Measurements from ENCODE around the gene EIF2B4.
A peak's percentile ranks its signal among the peaks of the same experiment; 100 is the strongest.
"Not testable (repeated sequence)": the region's sequence is repeated elsewhere in the genome, so short reads cannot be mapped to it uniquely, and the experiment has no call there.

The EIF2B4 gene

GRCh38 chr2:27369471-27370025 lies 590 bp downstream of the EIF2B4 start:
- Mint-ChIP-seq H3K4me3 (peak overlapping the region; percentile 94), H3K9me3 (no peaks in the 10 kb centered on the region), H3K27ac (peak overlapping the region; percentile 96), H3K4me1 (ENCODE audit: low read depth) (peaks cover 50% of the 10 kb centered on the region), H3K36me3 (ENCODE audit: low read depth) (peaks cover 90% of the 10 kb centered on the region), H3K27me3 (no peaks in the 10 kb centered on the region)
- DNase-seq, result no peak

GRCh38 chr2:27363933-27364332 lies 6.2 kb downstream of the EIF2B4 start:
- Mint-ChIP-seq H3K27me3 (no peaks in the 10 kb centered on the region), H3K4me3 (no peak overlapping the region), H3K27ac (peak overlapping the region; percentile 31), H3K36me3 (ENCODE audit: low read depth) (peaks cover 73% of the 10 kb centered on the region), H3K9me3 (no peaks in the 10 kb centered on the region), H3K4me1 (ENCODE audit: low read depth) (peaks cover 24% of the 10 kb centered on the region)
- DNase-seq, result no peak

- Mint-ChIP-seq H3K36me3 (ENCODE audit: low read depth) (peaks cover 73% of the 10 kb centered on the region), H3K4me3 (no peak overlapping the region), H3K9me3 (no peaks in the 10 kb centered on the region), H3K27me3 (no peaks in the 10 kb centered on the region), H3K27ac (peak overlapping the region; percentile 23), H3K4me1 (ENCODE audit: low read depth) (peaks cover 24% of the 10 kb centered on the region)
- DNase-seq, result no peak
These were observed 7.3 kb downstream of the EIF2B4 start for GRCh38 chr2:27362678-27363420.

GRCh38 chr2:27356382-27357181 lies 13.6 kb downstream of the EIF2B4 start, which contains the start of gene GTF3C2:
GTF3C2 (minus strand) TSS chr2:27356764; CDS start chr2:27343554, 13,210 bp downstream.
- Mint-ChIP-seq H3K27ac (peak within 1 kb of the TSS; percentile 98), H3K4me3 (peak within 1 kb of the TSS; percentile 91), H3K9me3 (no peaks in the 10 kb centered on the region), H3K36me3 (ENCODE audit: low read depth) (peaks cover 51% of the 10 kb centered on the region), H3K27me3 (no peaks in the 10 kb centered on the region), H3K4me1 (ENCODE audit: low read depth) (peaks cover 57% of the 10 kb centered on the region)
- peak; percentile 93 for DNase-seq

- peaks cover 52% of the 10 kb centered on the region for H3K36me3 Mint-ChIP-seq (ENCODE audit: low read depth)
- peak overlapping the region; percentile 98 for H3K27ac Mint-ChIP-seq
- peaks cover 58% of the 10 kb centered on the region for H3K4me1 Mint-ChIP-seq (ENCODE audit: low read depth)
- H3K27me3 Mint-ChIP-seq, result no peaks in the 10 kb centered on the region
- no peaks in the 10 kb centered on the region for H3K9me3 Mint-ChIP-seq
- DNase-seq, result no peak
- peak overlapping the region; percentile 91 for H3K4me3 Mint-ChIP-seq
These were observed 14.1 kb downstream of the EIF2B4 start for GRCh38 chr2:27356056-27356381.

- Mint-ChIP-seq H3K4me3 (peak overlapping the region; percentile 91), H3K27ac (no peak overlapping the region), H3K27me3 (no peaks in the 10 kb centered on the region), H3K36me3 (ENCODE audit: low read depth) (peaks cover 52% of the 10 kb centered on the region), H3K9me3 (no peaks in the 10 kb centered on the region), H3K4me1 (ENCODE audit: low read depth) (peaks cover 61% of the 10 kb centered on the region)
- no peak for DNase-seq
These were observed 15.6 kb downstream of the EIF2B4 start for GRCh38 chr2:27354597-27354927.

GRCh38 chr2:27353762-27354596 lies 16.2 kb downstream of the EIF2B4 start:
- H3K4me3 Mint-ChIP-seq, result peak overlapping the region; percentile 91
- H3K27ac Mint-ChIP-seq, result peak overlapping the region; percentile 59
- peaks cover 55% of the 10 kb centered on the region for H3K36me3 Mint-ChIP-seq (ENCODE audit: low read depth)
- no peaks in the 10 kb centered on the region for H3K27me3 Mint-ChIP-seq
- DNase-seq, result no peak
- H3K9me3 Mint-ChIP-seq, result no peaks in the 10 kb centered on the region
- peaks cover 62% of the 10 kb centered on the region for H3K4me1 Mint-ChIP-seq (ENCODE audit: low read depth)

- H3K27me3 Mint-ChIP-seq, DNase-seq, H3K4me3 Mint-ChIP-seq, H3K9me3 Mint-ChIP-seq: not testable (repeated sequence)
- H3K4me1 Mint-ChIP-seq (ENCODE audit: low read depth), result peaks cover 59% of the 10 kb centered on the region
- peak overlapping the region; percentile 23 for H3K27ac Mint-ChIP-seq
- peaks cover 51% of the 10 kb centered on the region for H3K36me3 Mint-ChIP-seq (ENCODE audit: low read depth)
These were observed 16.8 kb downstream of the EIF2B4 start for GRCh38 chr2:27353386-27353761.

GRCh38 chr2:27351802-27352598 lies 18.1 kb downstream of the EIF2B4 start:
- no peak for DNase-seq
- Mint-ChIP-seq H3K4me1 (ENCODE audit: low read depth) (peaks cover 61% of the 10 kb centered on the region), H3K9me3 (no peaks in the 10 kb centered on the region), H3K36me3 (ENCODE audit: low read depth) (peaks cover 53% of the 10 kb centered on the region), H3K4me3 (peak overlapping the region; percentile 13), H3K27me3 (no peaks in the 10 kb centered on the region), H3K27ac (peak overlapping the region; percentile 70)

GRCh38 chr2:27350106-27350693 lies 19.9 kb downstream of the EIF2B4 start:
- DNase-seq, result no peak
- Mint-ChIP-seq H3K4me3 (no peak overlapping the region), H3K4me1 (ENCODE audit: low read depth) (peaks cover 55% of the 10 kb centered on the region), H3K27ac (no peak overlapping the region), H3K9me3 (no peaks in the 10 kb centered on the region), H3K27me3 (no peaks in the 10 kb centered on the region), H3K36me3 (ENCODE audit: low read depth) (peaks cover 44% of the 10 kb centered on the region)

GRCh38 chr2:27347641-27348040 lies 22.5 kb downstream of the EIF2B4 start:
- H3K36me3 Mint-ChIP-seq (ENCODE audit: low read depth), result peaks cover 49% of the 10 kb centered on the region
- DNase-seq, result no peak
- no peaks in the 10 kb centered on the region for H3K27me3 Mint-ChIP-seq
- H3K27ac Mint-ChIP-seq, result no peak overlapping the region
- H3K9me3 Mint-ChIP-seq, result no peaks in the 10 kb centered on the region
- peaks cover 39% of the 10 kb centered on the region for H3K4me1 Mint-ChIP-seq (ENCODE audit: low read depth)
- H3K4me3 Mint-ChIP-seq, result no peak overlapping the region

GRCh38 chr2:27336173-27336572 lies 34.0 kb downstream of the EIF2B4 start:
- Mint-ChIP-seq H3K9me3 (no peaks in the 10 kb centered on the region), H3K4me1 (ENCODE audit: low read depth) (no peaks in the 10 kb centered on the region), H3K4me3 (no peak overlapping the region), H3K36me3 (ENCODE audit: low read depth) (peaks cover 84% of the 10 kb centered on the region), H3K27ac (no peak overlapping the region), H3K27me3 (no peaks in the 10 kb centered on the region)
- DNase-seq, result no peak

GRCh38 chr2:27335311-27335710 lies 34.8 kb downstream of the EIF2B4 start:
- Mint-ChIP-seq H3K4me1 (ENCODE audit: low read depth) (no peaks in the 10 kb centered on the region), H3K27me3 (no peaks in the 10 kb centered on the region), H3K4me3 (no peak overlapping the region), H3K36me3 (ENCODE audit: low read depth) (peaks cover 83% of the 10 kb centered on the region), H3K27ac (peak overlapping the region; percentile 5), H3K9me3 (no peaks in the 10 kb centered on the region)
- no peak for DNase-seq

Measured in activated T-cell treated with anti-CD3 and anti-CD28 coated beads, Interleukin-2, amount 50 U/mL, for 24 hours (primary cell).